Colon (tissue), 2 donors: ENCODE data around the gene ARID4B.
"Not testable (repeated sequence)": the region's sequence is repeated elsewhere in the genome, so short reads cannot be mapped to it uniquely, and the experiment has no call there.

ENCODE experiments used
- FAIRE-seq: peaks from 2 replicates; lab custom pipeline; 2012; peaks lifted over from hg19 to GRCh38; lab: Jason Lieb, UNC
- donor health status: control.
- donor health status: control.

ARID4B gene

GRCh38 chr1:235298758-235299157 lies 29.2 kb downstream of the ARID4B start:
- FAIRE-seq = no peak

GRCh38 chr1:235297579-235297978 lies 30.4 kb downstream of the ARID4B start:
- FAIRE-seq = no peak

GRCh38 chr1:235296729-235297128 lies 31.2 kb downstream of the ARID4B start:
- no peak for FAIRE-seq

GRCh38 chr1:235295902-235296350 lies 32.1 kb downstream of the ARID4B start:
- no peak for FAIRE-seq

- FAIRE-seq = no peak
Measured at GRCh38 chr1:235293322-235293942, 34.5 kb downstream of the ARID4B start.

- no peak for FAIRE-seq
Measured at GRCh38 chr1:235292790-235293189, 35.2 kb downstream of the ARID4B start.

- FAIRE-seq = peak; percentile 14
Measured at GRCh38 chr1:235291599-235292091, 36.3 kb downstream of the ARID4B start.

- FAIRE-seq = no peak
Measured at GRCh38 chr1:235290740-235291502, 37.1 kb downstream of the ARID4B start.

- no peak for FAIRE-seq
Measured at GRCh38 chr1:235289859-235290739, 37.9 kb downstream of the ARID4B start.

- FAIRE-seq = no peak
Measured at GRCh38 chr1:235287208-235287882, 40.6 kb downstream of the ARID4B start.

GRCh38 chr1:235286667-235287066 lies 41.3 kb downstream of the ARID4B start:
- FAIRE-seq = no peak

- FAIRE-seq = no peak
Measured at GRCh38 chr1:235284231-235284769, 43.7 kb downstream of the ARID4B start.

GRCh38 chr1:235283636-235284035 lies 44.3 kb downstream of the ARID4B start:
- not testable (repeated sequence) for FAIRE-seq

- FAIRE-seq = no peak
Measured at GRCh38 chr1:235280467-235280866, 47.5 kb downstream of the ARID4B start.

- no peak for FAIRE-seq
Measured at GRCh38 chr1:235279694-235280093, 48.3 kb downstream of the ARID4B start.

- FAIRE-seq = no peak
Measured at GRCh38 chr1:235278915-235279292, 49.1 kb downstream of the ARID4B start.

GRCh38 chr1:235278233-235278914 lies 49.6 kb downstream of the ARID4B start:
- FAIRE-seq = no peak

- no peak for FAIRE-seq
Measured at GRCh38 chr1:235277709-235278108, 50.3 kb downstream of the ARID4B start.

- FAIRE-seq = no peak
Measured at GRCh38 chr1:235275836-235276235, 52.1 kb downstream of the ARID4B start.

- FAIRE-seq = no peak
Measured at GRCh38 chr1:235275223-235275622, 52.8 kb downstream of the ARID4B start.

GRCh38 chr1:235272851-235273250 lies 55.1 kb downstream of the ARID4B start:
- no peak for FAIRE-seq
